K562 (cell line): ENCODE measurements around the gene RBM12. TPM values are rescaled to one million over a fixed set of nuclear protein-coding genes. Genes with fewer than 3 reads are reported as not detected.

Experiments
- ATF6 ChIP-seq: sonication (generic); formaldehyde crosslinking; IDR thresholded peaks from 2 replicates; pipeline ENCODE4 v1.4.0; 2020; ENCODE audit warnings: mild to moderate bottlenecking, missing genetic modification reagents
- HIVEP1 ChIP-seq: fragments of 250-450 bp; sonication (Bioruptor Pico); IDR thresholded peaks from 2 replicates; pipeline ENCODE4 v1.4.0; 2020; ENCODE audit warnings: mild to moderate bottlenecking
- POLR2H ChIP-seq: IDR thresholded peaks from 2 replicates; pipeline ENCODE4 v1.6.1; 2016; ENCODE audit warnings: missing genetic modification characterization, low read depth, mild to moderate bottlenecking, control low read depth, missing compliant biosample characterization, moderate library complexity
- SAFB2 ChIP-seq: fragments of 200-400 bp; formaldehyde crosslinking; IDR thresholded peaks from 2 replicates; pipeline ENCODE4 v1.6.1; 2018; ENCODE audit warnings: borderline replicate concordance, low read length, low read depth, moderate library complexity; ENCODE audit not compliant: severe bottlenecking
- SIN3A ChIP-seq, 2 experiments: fragments of 150-350 bp in 1 of 2; IDR thresholded peaks; 2 replicates each; pipeline ENCODE4 v1.6.1; 2011 to 2016; ENCODE audit warnings: borderline replicate concordance in 2 of 2, low read depth in 2 of 2, low read length in 2 of 2, mild to moderate bottlenecking in 2 of 2, moderate library complexity in 2 of 2; ENCODE audit not compliant: control insufficient read depth in 1 of 2
- ZMIZ1 ChIP-seq, 2 experiments: fragments of 150-350 bp in 1 of 2; IDR thresholded peaks; 2 replicates each; pipeline ENCODE4 v1.6.1; 2012 to 2016; ENCODE audit warnings: low read depth in 2 of 2, low read length in 2 of 2, mild to moderate bottlenecking in 1 of 2, moderate library complexity in 1 of 2
- polyA plus RNA-seq, 8 experiments: library from polyadenylated mRNA; depleted of rRNA in 4 of 8; stranded (reverse) in 5 of 8; unstranded in 3 of 8; fragments of >200 nt; fragmentation: Nextera tagmentation in 2 of 8; fragmentation: Illumina TruSeq in 1 of 8; extraction: Ambion mirVana in 2 of 8; extraction: Trizol in 1 of 8; gene quantifications; 2 replicates each; pipeline versions ENCODE4 v1.2.1 to v1.2.3, GENCODE V29; 2011 to 2014; ENCODE audit warnings: inconsistent platforms in 1 of 8, missing spikeins in 1 of 8
- small RNA-seq: library from RNA; depleted of rRNA; stranded (forward); fragments of <200 nt; gene quantifications from one replicate; pipeline ENCODE3, GENCODE V24; 2014
- total RNA-seq, 7 experiments: library from RNA; depleted of rRNA in 6 of 7; stranded (reverse); fragments of >200 nt in 6 of 7; fragmentation: Illumina TruSeq in 2 of 7; extraction: Trizol in 2 of 7; gene quantifications; 2 replicates each; pipeline versions ENCODE4 v1.2.1 to v1.2.3, GENCODE V29; 2011 to 2021; ENCODE audit warnings: low replicate concordance in 1 of 7

Gene RBM12
- total and polyA plus RNA-seq, 9 of the 15 experiments (the other 6 are each of a cell fraction or from before 2014, with no cell fraction given) = 5.0 to 162 (median 73.3) TPM

- TF ChIP-seq SAFB2 = no peak
- TF ChIP-seq POLR2H (tag) = no peak
- no peak for TF ChIP-seq ZMIZ1 (IDR thresholded peaks at IDR 0.05; ENCODE audit: low read depth in 2 of 2, low read length in 2 of 2)
- no peak for TF ChIP-seq SIN3A (IDR thresholded peaks at IDR 0.05; ENCODE audit: borderline replicate concordance in 2 of 2, control insufficient read depth in 1 of 2, low read depth in 2 of 2, low read length in 2 of 2)
- no peak for TF ChIP-seq HIVEP1 (CRISPR knock-in tag)
- TF ChIP-seq ATF6 (CRISPR knock-in tag) = no peak
These were observed 65.0 kb downstream of the RBM12 start (continued) for GRCh38 chr20:35599776-35600120.

Small RNA genes lying within 50 kb of the gene (small RNA-seq; reads per million reads assigned to genes)
- not detected for gene RNU6-759P

Other genes with a start within 250 kb of the RBM12 start
Only the 7 nearest of the 10 such genes appear.
- gene ERGIC3, start 122.8 kb downstream of the RBM12 start, total RNA-seq (2014; rRNA removed) = 121 and 137 TPM in 2 replicates
- 117 and 147 TPM in 2 replicates for gene ERGIC3, start 122.8 kb downstream of the RBM12 start, total RNA-seq (2014; rRNA removed; fragmentation: Illumina TruSeq; extraction: Trizol)
- gene ERGIC3, start 122.8 kb downstream of the RBM12 start, total RNA-seq (2015; rRNA removed; fragmentation: Illumina TruSeq; extraction: Trizol) = 155 and 160 TPM in 2 replicates
- 176 and 184 TPM in 2 replicates for gene ERGIC3, start 122.8 kb downstream of the RBM12 start, total RNA-seq (2021)
- gene ERGIC3, start 122.8 kb downstream of the RBM12 start, polyA plus RNA-seq (2011; rRNA removed) = 261 and 327 TPM in 2 replicates
- 201 and 212 TPM in 2 replicates for gene ERGIC3, start 122.8 kb downstream of the RBM12 start, polyA plus RNA-seq (2014; fragmentation: Illumina TruSeq; extraction: Trizol)
- gene ERGIC3, start 122.8 kb downstream of the RBM12 start, polyA plus RNA-seq (2014; fragmentation: Nextera tagmentation; extraction: Ambion mirVana) = 100 to 1,000 TPM; 243 to 278 TPM
- gene ERGIC3, start 122.8 kb downstream of the RBM12 start, polyA plus RNA-seq (2014; rRNA removed) = 153 TPM in 2 replicates
- 5.3 and 6.4 TPM in 2 replicates for gene SPAG4, start 49.1 kb downstream of the RBM12 start, total RNA-seq (2014; rRNA removed)
- 2.0 and 2.8 TPM in 2 replicates for gene SPAG4, start 49.1 kb downstream of the RBM12 start, total RNA-seq (2014; rRNA removed; fragmentation: Illumina TruSeq; extraction: Trizol)
- gene SPAG4, start 49.1 kb downstream of the RBM12 start, total RNA-seq (2015; rRNA removed; fragmentation: Illumina TruSeq; extraction: Trizol) = 1.5 and 3.4 TPM in 2 replicates
- gene SPAG4, start 49.1 kb downstream of the RBM12 start, total RNA-seq (2021) = 7.2 and 9.6 TPM in 2 replicates
- gene SPAG4, start 49.1 kb downstream of the RBM12 start, polyA plus RNA-seq (2011; rRNA removed) = 11.4 and 12.2 TPM in 2 replicates
- gene SPAG4, start 49.1 kb downstream of the RBM12 start, polyA plus RNA-seq (2014; fragmentation: Illumina TruSeq; extraction: Trizol) = 3.0 and 3.6 TPM in 2 replicates
- gene SPAG4, start 49.1 kb downstream of the RBM12 start, polyA plus RNA-seq (2014; fragmentation: Nextera tagmentation; extraction: Ambion mirVana) = 1 to 10 TPM; 1.6 to 4.6 TPM
- gene SPAG4, start 49.1 kb downstream of the RBM12 start, polyA plus RNA-seq (2014; rRNA removed) = 6.8 and 8.4 TPM in 2 replicates
- gene CPNE1, start within 50 bp of the RBM12 start, total RNA-seq (2014; rRNA removed) = 54.4 and 83.8 TPM in 2 replicates
- gene CPNE1, start within 50 bp of the RBM12 start, total RNA-seq (2014; rRNA removed; fragmentation: Illumina TruSeq; extraction: Trizol) = 39.7 and 42.2 TPM in 2 replicates
- gene CPNE1, start within 50 bp of the RBM12 start, total RNA-seq (2015; rRNA removed; fragmentation: Illumina TruSeq; extraction: Trizol) = 41.9 and 42.1 TPM in 2 replicates
- gene CPNE1, start within 50 bp of the RBM12 start, total RNA-seq (2021) = 102 and 105 TPM in 2 replicates
- 72.9 and 80.0 TPM in 2 replicates for gene CPNE1, start within 50 bp of the RBM12 start, polyA plus RNA-seq (2011; rRNA removed)
- 68.6 and 69.8 TPM in 2 replicates for gene CPNE1, start within 50 bp of the RBM12 start, polyA plus RNA-seq (2014; fragmentation: Illumina TruSeq; extraction: Trizol)
- 10 to 100 TPM; 45.5 to 56.0 TPM for gene CPNE1, start within 50 bp of the RBM12 start, polyA plus RNA-seq (2014; fragmentation: Nextera tagmentation; extraction: Ambion mirVana)
- 56.0 and 65.2 TPM in 2 replicates for gene CPNE1, start within 50 bp of the RBM12 start, polyA plus RNA-seq (2014; rRNA removed)
- gene NFS1, start 34.5 kb upstream of the RBM12 start, total RNA-seq (2014; rRNA removed) = 45.0 and 59.4 TPM in 2 replicates
- 41.0 and 41.8 TPM in 2 replicates for gene NFS1, start 34.5 kb upstream of the RBM12 start, total RNA-seq (2014; rRNA removed; fragmentation: Illumina TruSeq; extraction: Trizol)
- 34.1 and 34.7 TPM in 2 replicates for gene NFS1, start 34.5 kb upstream of the RBM12 start, total RNA-seq (2015; rRNA removed; fragmentation: Illumina TruSeq; extraction: Trizol)
- 47.1 and 52.5 TPM in 2 replicates for gene NFS1, start 34.5 kb upstream of the RBM12 start, total RNA-seq (2021)
- gene NFS1, start 34.5 kb upstream of the RBM12 start, polyA plus RNA-seq (2011; rRNA removed) = 72.2 and 76.3 TPM in 2 replicates
- gene NFS1, start 34.5 kb upstream of the RBM12 start, polyA plus RNA-seq (2014; fragmentation: Illumina TruSeq; extraction: Trizol) = 48.0 and 51.9 TPM in 2 replicates
- gene NFS1, start 34.5 kb upstream of the RBM12 start, polyA plus RNA-seq (2014; fragmentation: Nextera tagmentation; extraction: Ambion mirVana) = 10 to 100 TPM; 11.5 to 13.9 TPM
- 84.8 and 94.6 TPM in 2 replicates for gene NFS1, start 34.5 kb upstream of the RBM12 start, polyA plus RNA-seq (2014; rRNA removed)
- gene ROMO1, start 34.5 kb upstream of the RBM12 start, total RNA-seq (2014; rRNA removed) = 422 and 571 TPM in 2 replicates
- 46.5 and 50.1 TPM in 2 replicates for gene ROMO1, start 34.5 kb upstream of the RBM12 start, total RNA-seq (2014; rRNA removed; fragmentation: Illumina TruSeq; extraction: Trizol)
- gene ROMO1, start 34.5 kb upstream of the RBM12 start, total RNA-seq (2015; rRNA removed; fragmentation: Illumina TruSeq; extraction: Trizol) = 137 and 139 TPM in 2 replicates
- 217 and 226 TPM in 2 replicates for gene ROMO1, start 34.5 kb upstream of the RBM12 start, total RNA-seq (2021)
- gene ROMO1, start 34.5 kb upstream of the RBM12 start, polyA plus RNA-seq (2011; rRNA removed) = 179 and 193 TPM in 2 replicates
- 31.8 and 117 TPM in 2 replicates for gene ROMO1, start 34.5 kb upstream of the RBM12 start, polyA plus RNA-seq (2014; fragmentation: Illumina TruSeq; extraction: Trizol)
- gene ROMO1, start 34.5 kb upstream of the RBM12 start, polyA plus RNA-seq (2014; fragmentation: Nextera tagmentation; extraction: Ambion mirVana) = 100 to 1,000 TPM; 635 to 741 TPM
- 433 and 559 TPM in 2 replicates for gene ROMO1, start 34.5 kb upstream of the RBM12 start, polyA plus RNA-seq (2014; rRNA removed)
- 241 and 314 TPM in 2 replicates for gene RBM39, start 77.4 kb upstream of the RBM12 start, total RNA-seq (2014; rRNA removed)
- 305 and 330 TPM in 2 replicates for gene RBM39, start 77.4 kb upstream of the RBM12 start, total RNA-seq (2014; rRNA removed; fragmentation: Illumina TruSeq; extraction: Trizol)
- gene RBM39, start 77.4 kb upstream of the RBM12 start, total RNA-seq (2015; rRNA removed; fragmentation: Illumina TruSeq; extraction: Trizol) = 297 and 319 TPM in 2 replicates
- gene RBM39, start 77.4 kb upstream of the RBM12 start, total RNA-seq (2021) = 241 and 250 TPM in 2 replicates
- 187 and 191 TPM in 2 replicates for gene RBM39, start 77.4 kb upstream of the RBM12 start, polyA plus RNA-seq (2011; rRNA removed)
- gene RBM39, start 77.4 kb upstream of the RBM12 start, polyA plus RNA-seq (2014; fragmentation: Illumina TruSeq; extraction: Trizol) = 213 and 218 TPM in 2 replicates
- gene RBM39, start 77.4 kb upstream of the RBM12 start, polyA plus RNA-seq (2014; fragmentation: Nextera tagmentation; extraction: Ambion mirVana) = 100 to 1,000 TPM; 143 to 198 TPM
- 212 and 228 TPM in 2 replicates for gene RBM39, start 77.4 kb upstream of the RBM12 start, polyA plus RNA-seq (2014; rRNA removed)
- gene PHF20, start 107.1 kb upstream of the RBM12 start, total RNA-seq (2014; rRNA removed) = 54.2 and 60.3 TPM in 2 replicates
- gene PHF20, start 107.1 kb upstream of the RBM12 start, total RNA-seq (2014; rRNA removed; fragmentation: Illumina TruSeq; extraction: Trizol) = 77.2 and 85.9 TPM in 2 replicates
- gene PHF20, start 107.1 kb upstream of the RBM12 start, total RNA-seq (2015; rRNA removed; fragmentation: Illumina TruSeq; extraction: Trizol) = 63.2 and 66.1 TPM in 2 replicates
- 49.9 and 55.1 TPM in 2 replicates for gene PHF20, start 107.1 kb upstream of the RBM12 start, total RNA-seq (2021)
- gene PHF20, start 107.1 kb upstream of the RBM12 start, polyA plus RNA-seq (2011; rRNA removed) = 35.7 and 49.9 TPM in 2 replicates
- 70.7 and 75.0 TPM in 2 replicates for gene PHF20, start 107.1 kb upstream of the RBM12 start, polyA plus RNA-seq (2014; fragmentation: Illumina TruSeq; extraction: Trizol)
- 100 to 1,000 TPM; 178 to 196 TPM for gene PHF20, start 107.1 kb upstream of the RBM12 start, polyA plus RNA-seq (2014; fragmentation: Nextera tagmentation; extraction: Ambion mirVana)
- 83.3 and 86.9 TPM in 2 replicates for gene PHF20, start 107.1 kb upstream of the RBM12 start, polyA plus RNA-seq (2014; rRNA removed)